Left kidney (tissue), 8 donors: ENCODE data around the gene TCP11. TPM values are rescaled to one million over a fixed set of nuclear protein-coding genes. Genes with fewer than 3 reads are reported as not detected.

Source experiments
- DNase-seq: peaks from one replicate; pipeline ENCODE4 v3.0.0-alpha.2; 2013
- long read RNA-seq, 8 donors: transcript quantifications; one replicate each; lab custom pipeline, GENCODE V29; 2026
- polyA plus RNA-seq: library from polyadenylated mRNA; unstranded; fragments of 120-200 nt; gene quantifications from one replicate; pipeline ENCODE4 v1.2.1, GENCODE V29; 2013; ENCODE audit not compliant: insufficient read length

TCP11 gene
- polyA plus RNA-seq, result 1.9 TPM
- long read RNA-seq, donor 1, partial matches to known transcripts, result 0 of 1 reads
- long read RNA-seq, donor 1, other reads (novel, unspliced or antisense), result 0 of 1 reads
- long read RNA-seq, donor 2, result 0 reads
- long read RNA-seq, donor 3, result 0 reads
- long read RNA-seq, donor 4, result 0 reads
- long read RNA-seq, donor 5, result 0 reads
- long read RNA-seq, donor 6, result 0 reads
- long read RNA-seq, donor 7, result 0 reads
- long read RNA-seq, donor 8, result 0 reads

DNA sequence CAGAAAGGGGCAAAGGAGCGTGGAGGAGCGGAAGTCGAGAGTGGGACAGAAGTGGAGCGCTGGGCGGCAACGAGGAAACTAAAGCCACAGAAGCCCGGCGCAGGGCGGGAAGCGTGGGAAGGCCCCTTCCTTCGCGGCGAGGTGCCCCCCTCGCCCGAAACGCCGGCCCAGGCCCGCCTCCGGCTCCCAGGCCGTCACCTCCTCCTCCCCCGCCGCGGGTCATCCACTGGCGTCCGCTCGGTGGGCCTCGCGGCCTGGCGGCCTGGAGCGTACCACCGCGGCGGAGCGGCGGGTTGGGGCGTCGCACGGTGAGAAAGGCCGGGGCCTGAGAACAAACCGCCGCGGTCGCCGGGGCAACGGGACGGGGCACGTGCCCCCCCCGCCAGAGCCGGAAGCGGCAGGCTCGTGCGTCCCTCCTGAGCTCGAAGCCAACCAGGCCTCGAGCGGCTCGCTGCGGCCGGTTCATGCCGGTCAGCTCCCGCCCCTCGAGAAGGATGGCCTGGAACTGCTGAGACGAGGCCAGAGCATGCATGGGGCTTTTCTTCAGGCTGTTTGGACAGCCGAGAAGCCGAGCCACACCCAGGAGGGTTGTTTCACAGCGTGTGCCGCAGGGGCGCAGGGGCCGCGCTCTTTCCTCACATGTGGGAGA is at the start of gene TCP11:
Gene TCP11, minus strand, starts transcription at position 333 of the 649 bp plus-strand sequence. CDS start 469 bp downstream, outside the sequence.
- DNase-seq, result no peak

DNA sequence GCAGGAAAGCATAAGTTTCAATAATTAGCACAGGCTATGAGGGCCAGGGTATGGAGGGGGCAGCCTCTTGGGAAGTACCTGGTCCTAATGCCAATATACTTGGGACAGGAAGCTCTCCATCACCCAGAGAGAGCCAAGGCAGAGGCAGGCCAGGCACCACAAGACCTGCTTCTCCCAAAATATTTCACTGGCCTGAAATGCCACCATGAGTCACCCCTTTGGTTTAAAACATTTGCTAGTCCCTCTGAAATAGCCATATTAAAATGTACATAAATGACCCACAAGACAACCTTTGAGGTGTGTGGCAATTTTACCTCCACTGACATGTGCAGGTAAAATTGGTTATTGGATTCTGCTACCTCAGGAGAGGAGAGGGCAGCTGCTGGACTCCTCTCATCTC is 49.2 kb upstream of the TCP11 start:
- no peak for DNase-seq

DNA sequence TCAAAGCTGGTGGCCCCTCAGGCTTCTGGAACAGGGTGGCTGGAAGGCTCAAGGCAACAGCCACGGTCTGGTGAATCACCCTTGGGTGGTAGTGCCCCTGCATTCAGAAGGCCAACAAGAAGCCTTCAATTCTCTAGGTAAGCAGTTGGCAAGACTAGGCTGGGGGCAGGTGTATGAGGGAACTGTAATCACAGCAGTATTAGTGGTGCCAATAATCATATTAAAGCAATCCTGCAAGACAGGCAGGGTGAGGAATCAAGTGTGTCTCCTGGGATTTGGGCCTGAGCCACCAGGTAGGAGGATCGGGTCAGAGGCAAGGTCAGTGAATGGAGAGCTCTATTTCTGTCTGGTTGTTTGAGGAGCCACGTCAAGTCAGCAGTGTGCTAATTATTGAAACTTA is 47.7 kb upstream of the TCP11 start:
- no peak for DNase-seq

DNA sequence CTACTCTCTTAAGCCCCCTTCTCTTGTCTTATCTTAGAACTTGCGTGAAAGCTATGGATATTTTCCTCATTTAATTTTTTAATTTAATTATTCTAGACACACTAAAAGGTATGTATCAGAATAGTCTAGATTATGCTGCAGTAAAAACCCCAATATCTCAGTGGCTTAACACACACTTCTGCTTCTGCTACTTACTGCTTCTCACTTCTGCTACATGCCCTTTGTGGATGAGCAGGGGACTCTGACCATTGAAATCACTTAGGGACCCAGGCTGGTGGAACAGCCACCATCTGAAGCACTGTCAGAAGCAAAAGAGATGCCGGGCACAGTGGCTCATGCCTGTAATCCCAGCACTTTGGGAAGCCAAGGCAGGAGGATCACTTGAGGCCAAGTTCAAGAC is 45.4 kb upstream of the TCP11 start:
- DNase-seq, result no peak

DNA sequence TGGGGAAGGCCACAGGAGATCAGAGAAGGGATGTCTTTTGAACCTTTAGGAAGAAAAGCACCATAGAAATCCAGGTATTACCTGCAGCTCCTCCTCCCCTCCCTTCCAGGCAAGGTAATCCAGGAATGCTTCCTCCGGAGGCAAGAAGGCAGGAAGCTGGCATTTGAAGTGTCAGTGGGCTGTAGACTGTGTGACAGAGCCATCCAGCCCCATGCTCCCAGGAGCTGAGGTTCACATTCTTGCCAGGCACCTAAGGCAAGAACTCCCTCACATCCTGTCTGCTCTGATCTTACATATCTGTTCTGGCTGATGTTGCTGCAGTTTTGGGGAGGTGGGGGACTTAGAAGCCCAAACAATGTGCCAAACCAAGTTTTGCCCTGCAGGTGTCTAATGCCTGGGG is 44.8 kb upstream of the TCP11 start:
- DNase-seq, result no peak

DNA sequence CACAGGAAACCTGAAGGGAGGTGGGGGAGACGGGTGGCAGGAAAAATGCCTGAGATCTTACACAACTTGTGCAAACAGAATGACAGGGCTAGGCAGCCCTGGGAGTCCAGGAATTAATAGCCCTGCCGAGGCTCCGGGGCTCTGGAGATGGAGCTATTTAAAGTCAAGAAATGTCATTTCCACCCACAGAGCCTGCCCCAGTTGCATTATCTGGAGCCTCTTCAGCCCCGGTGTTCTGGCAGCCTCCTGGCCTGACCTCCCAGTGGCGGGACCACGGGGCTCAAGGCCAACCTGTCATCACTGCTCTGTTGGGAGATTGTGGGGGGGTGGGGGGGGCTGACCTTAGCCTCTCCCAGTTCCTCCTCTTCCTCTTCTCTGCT is 44.2 kb upstream of the TCP11 start:
- no peak for DNase-seq

DNA sequence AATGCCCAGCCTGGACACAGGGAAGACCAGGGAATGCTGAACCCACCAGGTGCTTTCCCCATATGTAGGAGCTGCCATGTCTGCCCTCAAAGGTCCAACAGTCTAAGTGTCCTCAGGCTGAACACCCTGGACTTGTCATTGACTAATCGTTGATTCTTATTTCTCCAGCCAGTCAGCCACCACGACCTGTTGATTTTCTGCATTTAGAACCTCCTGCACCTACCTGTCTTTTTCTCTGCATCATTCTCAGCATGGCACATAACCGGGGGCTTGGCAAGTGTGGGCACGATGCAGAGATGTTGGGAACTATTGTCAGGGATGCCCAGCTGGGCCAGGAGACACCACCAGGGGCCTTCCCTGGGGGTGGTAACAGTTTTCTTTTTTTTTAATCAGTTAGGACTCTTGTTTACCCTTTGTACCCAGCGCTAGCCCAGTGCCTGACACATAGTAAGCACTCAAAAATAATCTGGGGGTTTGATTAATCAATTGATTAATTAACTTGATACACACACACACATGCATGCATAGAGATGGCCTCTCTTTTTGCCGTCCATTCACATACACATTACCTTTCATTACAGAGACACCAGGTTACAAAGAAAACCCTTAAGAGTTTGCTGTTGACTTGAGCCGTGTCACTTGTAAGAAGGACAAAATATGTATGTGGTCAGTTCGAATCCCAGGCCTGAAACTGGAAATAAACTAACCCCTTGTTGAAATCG is 43.6 kb upstream of the TCP11 start:
- DNase-seq, result no peak

DNA sequence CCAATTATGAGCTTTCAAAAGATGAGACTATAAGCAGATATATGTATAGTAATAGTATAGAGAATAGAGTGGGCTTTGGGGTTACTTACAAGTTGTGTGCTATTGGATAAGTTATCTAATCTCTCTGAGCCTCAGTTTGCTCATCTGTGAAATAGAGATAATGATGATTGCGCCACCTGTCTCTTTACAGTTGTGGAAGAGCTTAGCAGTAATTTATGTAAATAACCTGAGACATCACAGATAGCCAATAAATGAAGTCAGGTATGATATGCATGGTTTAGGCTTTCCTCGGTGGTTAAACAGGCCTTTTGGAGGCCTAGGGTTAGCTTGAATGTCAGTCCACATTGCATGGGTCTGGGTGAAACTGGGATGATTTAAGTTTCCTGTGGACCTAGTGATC is 42.8 kb upstream of the TCP11 start:
- no peak for DNase-seq

DNA sequence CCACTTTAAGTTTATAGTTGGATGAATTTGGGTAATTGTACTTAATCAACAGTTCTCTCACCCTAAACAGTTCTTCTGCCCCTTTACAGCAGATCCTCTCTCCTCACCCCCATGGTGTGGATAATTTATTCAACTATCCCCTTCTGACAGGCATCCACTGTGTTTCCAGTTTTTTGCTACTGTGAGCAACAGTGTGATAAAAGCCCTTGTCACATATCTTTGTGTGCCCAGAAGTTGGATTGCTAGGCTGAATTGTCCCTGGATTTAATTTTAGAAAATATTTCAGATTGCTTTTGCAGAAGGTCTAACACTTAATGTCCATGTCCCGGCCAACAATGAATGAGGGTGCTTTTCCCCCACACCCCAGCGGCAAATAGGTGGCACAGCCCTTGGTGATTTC is 42.1 kb upstream of the TCP11 start:
- no peak for DNase-seq

DNA sequence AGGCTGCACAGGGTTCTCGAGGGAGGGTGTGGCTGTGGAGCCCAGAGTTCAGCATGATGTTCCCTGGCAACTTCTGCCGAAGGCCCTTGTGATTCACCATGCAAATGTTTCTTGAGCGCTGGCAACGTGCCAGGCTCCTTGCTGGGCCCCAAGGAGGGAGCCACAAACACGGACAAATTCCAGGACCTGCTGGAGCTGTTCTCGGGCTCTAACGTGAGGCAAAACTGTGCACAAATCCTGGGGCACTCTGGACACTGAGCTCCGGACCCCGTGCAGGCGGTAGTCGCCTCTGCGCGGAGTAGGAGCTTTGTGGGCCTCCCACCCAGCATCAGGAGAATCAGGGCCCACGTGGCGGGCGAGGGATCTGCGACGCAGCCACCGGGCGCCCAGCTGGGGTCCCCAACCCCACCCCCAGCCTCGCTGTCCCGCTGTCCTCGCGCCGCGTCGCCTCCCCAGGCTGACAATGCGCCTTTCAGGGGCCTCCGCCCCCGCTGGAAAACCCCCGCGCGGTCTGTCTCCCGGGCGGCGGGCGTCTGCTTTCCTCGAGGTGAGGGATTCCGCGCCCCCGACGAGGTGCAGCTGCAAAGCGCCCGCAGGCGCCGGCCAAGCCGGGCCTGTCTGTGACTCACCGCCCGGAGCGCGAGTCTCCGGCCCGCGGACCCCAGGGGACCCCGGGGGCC is 40.9 kb upstream of the TCP11 start:
- DNase-seq, result no peak

DNA sequence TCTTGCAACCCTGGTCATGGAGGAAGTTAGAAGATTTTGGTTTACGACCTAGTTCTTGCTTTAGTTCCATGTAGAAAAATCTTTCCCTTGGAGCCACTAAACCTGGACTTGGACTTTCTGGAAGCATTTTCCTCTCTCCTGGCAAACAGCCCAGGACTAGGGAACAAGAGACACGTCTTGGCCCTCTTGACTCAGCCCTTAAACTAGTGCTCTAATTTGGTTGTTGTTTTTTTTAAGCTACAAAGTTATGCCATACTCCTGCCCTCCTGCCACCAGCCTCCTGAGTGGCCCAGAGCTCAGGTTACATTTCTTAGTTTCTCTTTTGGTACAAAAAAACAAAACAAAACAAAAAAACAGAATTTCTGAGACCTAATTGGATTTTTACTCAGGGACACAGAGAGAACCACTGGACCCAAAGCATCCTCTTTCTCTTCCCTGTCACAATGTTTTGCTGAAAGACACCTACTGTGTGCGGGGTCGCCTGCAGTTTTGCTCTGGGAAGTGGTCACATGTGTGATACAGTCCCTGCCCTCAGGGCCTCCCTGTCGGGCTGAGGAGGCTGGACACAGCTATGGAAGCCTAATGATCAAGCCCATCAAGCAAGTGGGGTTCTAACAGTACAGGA is 40.3 kb upstream of the TCP11 start:
- DNase-seq, result no peak

DNA sequence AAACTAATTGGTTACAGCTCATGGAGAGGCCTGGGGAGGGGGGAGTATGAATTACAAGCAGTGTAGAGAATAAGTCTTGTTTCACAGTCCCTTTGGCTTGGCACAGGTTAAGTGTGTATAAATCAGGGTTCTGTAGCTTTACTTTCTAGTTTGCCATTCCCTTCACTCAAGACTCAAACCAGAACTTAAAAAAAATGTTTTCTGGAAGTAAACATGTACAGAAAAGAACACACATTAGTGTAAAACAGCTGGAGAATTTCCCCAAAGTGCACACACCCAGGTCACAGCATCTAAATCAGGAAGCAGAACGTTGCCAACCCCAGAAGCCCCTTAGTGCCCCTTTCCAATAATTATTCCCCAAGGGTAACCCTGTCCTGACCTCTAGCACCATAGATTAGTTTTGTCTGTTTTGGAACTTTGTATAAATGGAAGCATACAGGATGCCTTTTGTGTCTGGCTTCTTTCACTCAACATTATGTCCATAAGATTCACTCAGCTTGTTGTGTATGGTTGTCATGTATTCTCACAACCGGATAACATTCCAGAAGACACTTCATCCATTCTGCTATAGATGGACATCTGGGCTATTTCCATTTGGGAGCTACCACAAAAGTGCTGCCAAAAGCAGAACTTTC is 38.9 kb upstream of the TCP11 start:
- DNase-seq, result no peak

DNA sequence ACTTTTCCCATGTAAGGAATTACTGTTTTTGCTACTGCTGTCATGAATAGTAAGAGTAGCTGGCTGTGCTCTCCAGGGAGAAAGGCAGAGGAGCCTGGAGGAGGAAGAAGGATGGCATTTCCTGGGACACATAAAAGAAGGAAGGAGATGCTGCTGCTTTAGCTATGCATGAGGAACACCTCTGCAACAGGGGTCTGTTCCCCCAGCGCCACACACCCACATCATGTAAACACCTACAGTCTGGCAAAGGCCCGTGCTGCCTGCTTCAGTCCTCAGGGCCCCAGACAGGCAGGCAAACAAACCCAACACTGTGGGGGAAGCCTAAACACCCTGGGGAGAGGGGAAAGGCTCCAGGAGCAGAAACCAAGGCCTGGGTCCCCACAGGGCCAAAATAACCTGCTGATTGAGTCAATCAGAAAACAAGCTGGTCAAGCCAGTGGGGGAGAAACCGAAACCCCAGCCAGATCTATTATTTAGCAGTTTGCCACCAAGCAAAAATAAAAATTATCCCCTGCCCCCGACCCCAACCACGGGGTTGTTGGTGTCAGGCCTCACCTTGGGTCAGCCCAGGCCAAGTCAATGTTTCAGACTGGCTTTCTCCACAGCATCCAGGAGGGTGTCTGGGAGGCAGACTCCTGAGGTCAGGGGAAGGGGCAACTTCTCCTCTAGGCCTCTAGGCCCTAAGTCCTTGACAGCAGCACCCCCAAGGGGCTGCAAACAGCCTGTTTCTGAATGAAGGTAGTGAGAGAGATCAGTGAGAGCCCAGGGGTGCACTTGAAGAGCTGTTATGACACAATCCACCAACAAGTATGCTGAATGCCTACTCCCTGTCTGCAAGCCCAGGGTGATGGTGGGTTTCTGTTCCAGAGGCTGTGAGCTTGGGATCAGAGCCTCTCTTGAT is 38.0 kb upstream of the TCP11 start:
- DNase-seq, result no peak

DNA sequence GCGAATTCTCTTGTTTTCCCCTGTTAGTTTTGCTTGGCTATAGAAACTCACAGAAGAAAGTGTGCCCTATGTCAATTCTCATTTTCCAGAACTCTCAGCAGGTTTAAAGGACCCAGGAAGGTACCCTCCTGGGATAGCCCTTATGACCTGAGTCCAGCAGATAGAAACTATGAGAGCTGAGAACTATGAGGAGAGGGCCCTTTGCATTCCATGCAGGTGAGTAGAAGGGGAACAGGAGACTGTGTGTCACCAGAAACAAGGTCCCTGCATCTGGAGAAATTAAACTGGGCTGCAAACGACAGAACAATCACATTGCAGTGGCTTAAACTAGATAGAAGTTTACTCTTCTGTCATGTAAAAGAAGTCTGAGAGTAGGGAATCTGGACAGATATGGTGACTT is 36.9 kb upstream of the TCP11 start:
- DNase-seq, result no peak

DNA sequence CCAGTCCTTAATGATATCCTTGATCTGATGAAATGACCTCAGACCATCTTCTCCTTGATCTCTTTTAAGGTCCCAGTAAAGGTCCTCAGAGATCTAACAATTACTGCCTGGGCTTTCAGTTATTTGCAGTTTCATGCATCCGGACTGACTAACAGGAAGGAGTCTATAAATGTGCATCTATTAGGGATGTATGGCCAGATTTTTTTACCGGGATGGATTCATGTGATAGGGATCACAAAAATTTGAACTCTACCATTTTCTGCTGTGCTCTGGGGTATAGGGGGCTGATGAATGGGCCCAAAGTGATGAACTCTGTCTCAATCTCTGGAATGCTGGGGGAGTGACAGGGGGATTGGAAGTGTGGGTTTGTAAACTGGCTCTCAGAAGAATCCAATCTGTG is 36.5 kb upstream of the TCP11 start:
- no peak for DNase-seq

DNA sequence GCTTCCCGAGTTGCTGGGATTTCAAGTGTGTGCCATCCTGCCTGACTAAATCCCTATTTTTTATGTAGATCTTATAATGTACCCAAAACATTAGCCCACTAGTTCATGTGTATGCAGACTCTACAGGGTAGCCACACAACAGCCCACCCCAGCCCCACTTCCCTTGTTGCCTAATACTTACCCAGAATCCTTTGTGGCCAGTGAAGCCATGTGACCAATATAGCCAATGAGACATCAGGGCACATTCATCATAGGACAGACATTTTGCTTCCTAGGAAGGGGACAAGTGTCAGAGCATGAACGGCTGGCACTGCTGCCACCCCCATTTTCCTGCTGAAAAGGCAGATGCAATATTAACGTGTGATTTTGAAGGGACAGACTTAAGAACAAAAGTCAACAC is 36.0 kb upstream of the TCP11 start:
- no peak for DNase-seq

DNA sequence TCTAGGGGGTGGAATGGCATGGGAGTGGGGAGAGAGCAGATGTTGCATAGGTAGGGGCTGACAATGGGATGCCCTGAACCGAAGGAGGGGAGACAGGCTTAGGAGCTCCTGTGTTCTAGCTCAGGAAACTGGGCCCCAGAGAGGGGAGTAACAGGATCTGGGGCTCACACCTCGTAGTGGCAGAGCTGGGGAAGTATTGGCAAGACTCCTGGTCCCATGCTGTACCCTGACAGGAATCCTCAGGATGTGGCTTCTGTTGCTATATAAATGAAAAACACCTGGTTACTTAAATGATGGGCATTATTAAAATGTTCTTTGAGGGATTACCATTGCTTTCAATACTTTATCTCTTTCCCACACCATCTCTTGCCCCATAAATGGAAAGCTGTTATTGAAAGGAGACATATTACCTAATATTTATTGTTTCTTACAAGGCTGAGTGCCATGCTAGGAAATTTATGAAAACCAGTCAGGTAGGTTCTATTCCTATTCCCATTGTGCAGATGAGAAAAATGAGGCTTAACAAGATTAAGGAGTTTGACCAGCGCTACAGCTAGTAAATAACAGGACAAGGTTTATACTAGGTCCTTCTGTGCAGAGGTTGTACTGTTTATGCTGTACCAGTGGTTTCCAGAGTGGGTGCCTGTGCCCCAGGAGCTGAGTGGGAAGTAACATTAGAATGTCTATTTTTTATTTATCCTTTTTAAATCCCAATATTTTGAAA is 35.3 kb upstream of the TCP11 start:
- DNase-seq, result no peak

DNA sequence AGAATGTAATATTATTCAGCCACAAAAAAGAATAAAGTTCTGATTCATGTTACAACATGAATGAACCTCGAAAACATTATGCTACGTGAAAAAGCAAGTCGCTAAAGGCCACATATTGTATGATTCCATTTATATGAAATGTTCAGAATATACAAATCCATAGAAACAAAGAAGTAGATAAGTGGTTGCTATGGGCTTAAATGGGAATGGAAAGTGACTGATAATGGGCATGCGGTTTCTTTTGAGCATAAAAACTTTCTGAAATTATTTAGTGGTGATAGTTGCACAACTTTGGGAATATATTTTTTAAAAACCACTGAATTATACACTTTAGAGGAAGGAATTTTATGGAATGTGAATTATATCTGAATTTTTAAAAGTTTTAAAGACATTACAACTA is 33.4 kb upstream of the TCP11 start:
- no peak for DNase-seq

DNA sequence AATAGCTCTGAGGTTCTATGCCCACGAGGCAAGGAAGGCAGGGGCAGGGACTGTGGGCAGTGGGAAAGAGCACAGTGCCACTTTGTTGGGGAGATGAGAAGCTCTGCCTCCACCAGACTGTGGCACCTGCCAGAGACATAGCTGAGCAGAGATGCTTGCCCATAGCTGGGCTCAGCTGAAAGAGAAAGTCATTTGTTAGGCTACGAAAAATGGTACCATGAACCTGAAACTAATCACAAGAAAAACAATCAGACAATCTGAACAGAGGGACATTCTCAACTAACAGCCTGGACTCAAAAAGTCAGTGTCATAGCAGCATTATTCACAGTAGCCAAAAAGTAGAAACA is 32.9 kb upstream of the TCP11 start:
- no peak for DNase-seq

DNA sequence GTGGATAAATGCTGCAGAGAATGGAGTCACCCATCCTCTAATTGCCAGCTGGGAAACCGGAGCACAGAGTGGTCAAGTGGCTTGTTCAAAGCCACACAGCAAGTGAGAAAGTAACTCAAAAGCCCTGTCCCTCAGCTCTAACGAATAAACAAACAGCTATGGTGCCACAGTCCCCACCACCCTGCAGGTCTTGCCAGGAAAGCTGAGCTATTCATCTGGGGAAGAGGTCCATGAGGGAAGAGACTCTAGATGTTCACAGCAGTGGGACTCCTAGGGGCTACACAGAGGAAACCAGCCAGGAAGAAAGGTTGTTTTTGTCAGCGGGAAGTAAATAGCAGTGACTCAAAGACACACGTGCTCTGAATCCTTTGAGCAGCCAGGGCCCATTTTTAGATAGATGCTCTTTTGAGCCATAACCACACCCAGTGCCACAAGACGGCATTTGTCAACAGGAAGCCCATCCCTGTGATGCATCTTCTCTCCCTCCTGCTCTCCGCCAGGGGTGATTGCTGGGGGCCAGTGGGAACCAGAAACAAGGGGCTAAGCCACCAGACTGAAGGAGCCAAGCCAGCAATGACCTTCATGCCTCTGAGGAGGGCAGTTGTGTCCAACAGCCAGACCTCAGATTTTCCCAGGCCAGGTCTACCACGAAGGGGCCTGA is 32.4 kb upstream of the TCP11 start:
- DNase-seq, result no peak
